ENCODE measurements around the gene KIF14.

The KIF14 gene

GRCh38 chr1:200620273-200621131 is at the start of gene KIF14:
Gene KIF14 (minus strand): TSS chr1:200620751. CDS start chr1:200618723, 2,028 bp downstream.
- peak; percentile 83 for DNase-seq

GRCh38 chr1:200669314-200670241 is 49.0 kb upstream of the KIF14 start, which contains the start of gene DDX59:
Gene DDX59 (minus strand): TSS chr1:200669907. CDS start chr1:200666740, 3,167 bp downstream.
- peak; percentile 86 for DNase-seq

GRCh38 chr1:200668514-200669313 is 48.2 kb upstream of the KIF14 start:
- DNase-seq, result no peak

- no peak for DNase-seq
Observed at GRCh38 chr1:200666309-200666708, 45.8 kb upstream of the KIF14 start.

- no peak for DNase-seq
Observed at GRCh38 chr1:200665861-200666260, 45.3 kb upstream of the KIF14 start.

- no peak for DNase-seq
Observed at GRCh38 chr1:200660719-200661118, 40.2 kb upstream of the KIF14 start.

- DNase-seq, result no peak
Observed at GRCh38 chr1:200659269-200659668, 38.7 kb upstream of the KIF14 start.

- DNase-seq, result no peak
Observed at GRCh38 chr1:200658037-200658818, 37.7 kb upstream of the KIF14 start.

GRCh38 chr1:200654660-200655059 is 34.1 kb upstream of the KIF14 start:
- no peak for DNase-seq

- no peak for DNase-seq
Observed at GRCh38 chr1:200653022-200653462, 32.5 kb upstream of the KIF14 start.

GRCh38 chr1:200652378-200652777 is 31.8 kb upstream of the KIF14 start:
- no peak for DNase-seq

- no peak for DNase-seq
Observed at GRCh38 chr1:200646515-200646914, 26.0 kb upstream of the KIF14 start.

- no peak for DNase-seq
Observed at GRCh38 chr1:200644021-200644420, 23.5 kb upstream of the KIF14 start.

GRCh38 chr1:200642481-200642880 is 21.9 kb upstream of the KIF14 start:
- no peak for DNase-seq

- DNase-seq, result no peak
Observed at GRCh38 chr1:200640963-200641401, 20.4 kb upstream of the KIF14 start.

- DNase-seq, result no peak
Observed at GRCh38 chr1:200640373-200640962, 19.9 kb upstream of the KIF14 start.

GRCh38 chr1:200638073-200638472 is 17.5 kb upstream of the KIF14 start:
- DNase-seq, result no peak

- no peak for DNase-seq
Observed at GRCh38 chr1:200636681-200637080, 16.1 kb upstream of the KIF14 start.

GRCh38 chr1:200634261-200635122 is 13.9 kb upstream of the KIF14 start:
- no peak for DNase-seq

GRCh38 chr1:200631375-200631774 is 10.8 kb upstream of the KIF14 start:
- no peak for DNase-seq
